PC-9 (cell line): ENCODE data around the gene ALK. TPM values are rescaled to one million over a fixed set of nuclear protein-coding genes. Genes with fewer than 3 reads are reported as not detected.

Experiments used
- BruUV-seq: library from RNA; stranded (reverse); fragments of 400-500 nt; replicated peaks from 2 replicates; lab custom pipeline; 2021; lab: Mats Ljungman, UMichigan
- CTCF ChIA-PET: fragments of 300-600 bp; sonication (Branson Sonifier 250); formaldehyde crosslinking; loops from one replicate; lab custom pipeline; 2022; ENCODE audit warnings: antibody characterized with exemption; lab: Charles Lee
- POLR2A ChIA-PET: fragments of 300-600 bp; sonication (Branson Sonifier 250); formaldehyde crosslinking; loops from one replicate; lab custom pipeline; 2022; ENCODE audit warnings: antibody characterized with exemption; ENCODE audit not compliant: unreplicated experiment; lab: Charles Lee
- DNase-seq, 2 experiments: peaks; one replicate each; pipeline versions ENCODE4 v3.0.0 to v3.0.0-alpha.2; 2015 to 2022; ENCODE audit warnings: mixed read lengths in 1 of 2
- H2AFZ ChIP-seq: fragments of 200-600 bp; sonication (generic); 2 replicates; pipeline ENCODE4 v1.8.1; 2017; ENCODE audit warnings: antibody characterized with exemption
- H3F3A ChIP-seq: fragments of 200-600 bp; sonication (generic); 2 replicates; pipeline ENCODE4 v1.8.1; 2017; ENCODE audit warnings: antibody characterized with exemption, mild to moderate bottlenecking, low read depth; ENCODE audit not compliant: insufficient read depth
- H3K27ac ChIP-seq: fragments of 200-600 bp; sonication (generic); 2 replicates; pipeline ENCODE4 v1.6.1; 2016; ENCODE audit warnings: mixed run types
- H3K27me3 ChIP-seq: fragments of 200-600 bp; sonication (generic); 2 replicates; pipeline ENCODE4 v1.6.1; 2016; ENCODE audit warnings: low read depth, mixed run types; ENCODE audit not compliant: insufficient read depth
- H3K36me3 ChIP-seq: fragments of 200-600 bp; sonication (generic); 2 replicates; pipeline ENCODE4 v1.6.1; 2016; ENCODE audit warnings: low read depth, mixed run types
- H3K4me1 ChIP-seq: fragments of 200-600 bp; sonication (generic); replicated peaks from 2 replicates; pipeline ENCODE4 v1.6.1; 2016; ENCODE audit warnings: mixed run types; ENCODE audit not compliant: insufficient read depth
- H3K4me2 ChIP-seq: fragments of 200-600 bp; sonication (generic); 2 replicates; pipeline ENCODE4 v1.6.1; 2017; ENCODE audit warnings: mixed run types
- H3K4me3 ChIP-seq: fragments of 200-600 bp; sonication (generic); 2 replicates; pipeline ENCODE4 v1.6.1; 2016; ENCODE audit warnings: mixed run types
- H3K79me2 ChIP-seq: fragments of 200-600 bp; sonication (generic); 2 replicates; pipeline ENCODE4 v1.6.1; 2017; ENCODE audit warnings: low read depth, mixed run types
- H3K9me2 ChIP-seq: fragments of 200-600 bp; sonication (generic); 2 replicates; pipeline ENCODE4 v1.8.1; 2017; ENCODE audit warnings: mild to moderate bottlenecking; ENCODE audit not compliant: insufficient read depth
- H3K9me3 ChIP-seq: fragments of 200-600 bp; sonication (generic); 2 replicates; pipeline ENCODE4 v1.8.1; 2016; ENCODE audit warnings: low read depth; ENCODE audit not compliant: insufficient read depth
- H4K20me1 ChIP-seq: fragments of 200-600 bp; sonication (generic); 2 replicates; pipeline ENCODE4 v1.8.1; 2017; ENCODE audit not compliant: insufficient read depth
- CTCF ChIP-seq: fragments of 200-600 bp; sonication (generic); conservative IDR thresholded peaks from 2 replicates; pipeline ENCODE4 v1.6.1; 2017; ENCODE audit warnings: mixed run types, antibody characterized with exemption, mild to moderate bottlenecking, moderate library complexity
- EZH2 ChIP-seq: fragments of 200-600 bp; sonication (generic); IDR thresholded peaks from 2 replicates; pipeline ENCODE4 v1.8.0; 2017; ENCODE audit warnings: antibody characterized with exemption, low read depth
- intact Hi-C: fragments of 100-400 bp; cut with micrococcal nuclease; formaldehyde crosslinking; loops from one replicate; pipeline ENCODE4 v1.10.0; 2022; ENCODE audit not compliant: unreplicated experiment
- total RNA-seq: library from RNA; stranded (reverse); gene quantifications from 2 replicates; pipeline ENCODE4 v1.2.3, GENCODE V29; 2021

The ALK gene
- total RNA-seq, 1 experiment from 2014 or later = not detected

- Histone ChIP-seq H3K27me3 (peaks cover 92% of the 10 kb centered on the region), H3K9me2 (no peaks in the 10 kb centered on the region), H2AFZ (no peak overlapping the region), H3K9me3 (no peaks in the 10 kb centered on the region), H3K79me2 (no peaks in the 10 kb centered on the region), H4K20me1 (no peaks in the 10 kb centered on the region), H3K4me2 (no peak overlapping the region), H3K27ac (no peak overlapping the region), H3K4me1 (no peaks in the 10 kb centered on the region), H3K36me3 (no peaks in the 10 kb centered on the region), H3K4me3 (no peak overlapping the region), H3F3A (no peaks in the 10 kb centered on the region)
- no TSS peak for BruUV-seq
- intact Hi-C loops = no loop called here
- CTCF ChIA-PET = no interaction called here
- POLR2A ChIA-PET = no interaction called here
- DNase-seq = peak in 1 of 2 experiments; percentile 13
- TF ChIP-seq EZH2 (no peak), CTCF (no peak; the same call in 1 of the 2 replicates)
These were observed 577.6 kb downstream of the ALK start for GRCh38 chr2:29343830-29344229.

GRCh38 chr2:29336341-29337241 lies 584.8 kb downstream of the ALK start:
- no TSS peak for BruUV-seq
- no peak for DNase-seq
- CTCF ChIA-PET = no interaction called here
- Histone ChIP-seq H4K20me1 (no peaks in the 10 kb centered on the region), H3K9me3 (no peaks in the 10 kb centered on the region), H3K79me2 (no peaks in the 10 kb centered on the region), H3K36me3 (no peaks in the 10 kb centered on the region), H3K27ac (no peak overlapping the region), H3K9me2 (no peaks in the 10 kb centered on the region), H2AFZ (no peak overlapping the region), H3F3A (no peaks in the 10 kb centered on the region), H3K4me3 (no peak overlapping the region), H3K4me1 (no peaks in the 10 kb centered on the region), H3K27me3 (peaks cover 96% of the 10 kb centered on the region), H3K4me2 (no peak overlapping the region)
- POLR2A ChIA-PET = no interaction called here
- TF ChIP-seq CTCF (no peak), EZH2 (no peak)
- intact Hi-C loops = no loop called here

- ChIA-PET POLR2A (no interaction called here), CTCF (no interaction called here)
- Histone ChIP-seq H4K20me1 (no peaks in the 10 kb centered on the region), H3K9me3 (no peaks in the 10 kb centered on the region), H3K4me2 (no peak overlapping the region), H3K36me3 (no peaks in the 10 kb centered on the region), H2AFZ (no peak overlapping the region), H3K4me1 (no peaks in the 10 kb centered on the region), H3K79me2 (no peaks in the 10 kb centered on the region), H3K27me3 (peaks cover 93% of the 10 kb centered on the region), H3K4me3 (no peak overlapping the region), H3K27ac (no peak overlapping the region), H3F3A (no peaks in the 10 kb centered on the region), H3K9me2 (no peaks in the 10 kb centered on the region)
- DNase-seq = no peak
- intact Hi-C loops = no loop called here
- no TSS peak for BruUV-seq
- no peak for TF ChIP-seq EZH2
- TF ChIP-seq CTCF = no peak
These were observed 586.0 kb downstream of the ALK start for GRCh38 chr2:29335396-29335795.
